Inflammatory macrophage treated with lipopolysaccharide for 4 hours (primary cell): ENCODE results near the gene MID1.
A peak's percentile ranks its signal among the peaks of the same experiment; 100 is the strongest.

Experiments used
- DNase-seq: peaks from one replicate; pipeline ENCODE4 v3.0.0-alpha.2; 2020

The MID1 gene

DNA sequence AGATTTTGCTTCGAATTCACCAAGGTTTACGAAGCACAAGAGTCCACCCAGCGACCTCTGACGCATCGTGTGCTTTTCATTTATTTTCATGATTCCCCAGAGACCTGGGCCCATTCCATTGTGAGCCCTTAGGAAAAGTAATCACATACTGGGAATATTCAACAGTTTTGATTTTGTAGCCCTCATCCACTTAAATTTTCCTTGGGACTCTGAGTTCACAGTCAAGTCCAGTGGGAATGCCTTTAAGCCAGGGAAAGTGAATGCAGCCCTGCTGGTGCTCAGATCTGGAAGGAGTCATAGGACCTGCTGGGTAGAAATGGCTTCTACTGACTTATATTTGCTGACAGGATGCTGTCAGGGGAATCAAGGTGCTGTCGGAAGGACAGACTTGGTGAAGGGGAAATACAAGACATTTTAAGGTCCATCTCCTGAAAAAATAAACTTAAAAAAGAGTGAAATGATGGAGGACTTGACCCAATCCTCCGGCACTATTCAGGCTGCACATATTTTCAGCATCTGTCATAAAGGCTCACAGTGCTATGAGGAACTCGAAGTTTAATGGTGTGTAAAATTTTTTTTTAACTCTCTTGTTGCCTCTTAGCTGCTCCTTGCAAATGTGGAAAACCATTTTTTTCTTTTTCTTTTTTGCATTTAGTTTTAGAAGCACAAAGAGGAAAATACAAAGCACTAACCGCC lies 204.9 kb downstream of the MID1 start:
- DNase-seq = no peak

DNA sequence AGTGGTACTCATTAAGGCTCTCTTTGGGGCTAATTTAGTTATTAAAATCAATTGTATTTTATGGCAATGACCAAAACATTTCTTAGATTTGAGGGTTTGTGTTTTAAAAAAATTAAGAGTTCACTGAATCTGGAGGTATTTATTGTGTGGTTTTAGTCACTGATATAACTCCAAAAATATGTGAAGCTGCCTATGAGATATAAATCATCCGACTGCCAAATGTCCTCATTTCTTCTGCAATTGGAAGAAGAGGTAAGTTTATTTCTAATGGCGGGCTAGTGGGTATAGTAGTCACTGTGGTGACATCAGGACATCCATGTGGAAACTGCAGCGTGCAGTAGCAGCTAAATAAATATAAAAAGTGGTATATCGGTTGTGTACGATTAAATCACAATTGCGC lies 205.5 kb downstream of the MID1 start:
- no peak for DNase-seq

DNA sequence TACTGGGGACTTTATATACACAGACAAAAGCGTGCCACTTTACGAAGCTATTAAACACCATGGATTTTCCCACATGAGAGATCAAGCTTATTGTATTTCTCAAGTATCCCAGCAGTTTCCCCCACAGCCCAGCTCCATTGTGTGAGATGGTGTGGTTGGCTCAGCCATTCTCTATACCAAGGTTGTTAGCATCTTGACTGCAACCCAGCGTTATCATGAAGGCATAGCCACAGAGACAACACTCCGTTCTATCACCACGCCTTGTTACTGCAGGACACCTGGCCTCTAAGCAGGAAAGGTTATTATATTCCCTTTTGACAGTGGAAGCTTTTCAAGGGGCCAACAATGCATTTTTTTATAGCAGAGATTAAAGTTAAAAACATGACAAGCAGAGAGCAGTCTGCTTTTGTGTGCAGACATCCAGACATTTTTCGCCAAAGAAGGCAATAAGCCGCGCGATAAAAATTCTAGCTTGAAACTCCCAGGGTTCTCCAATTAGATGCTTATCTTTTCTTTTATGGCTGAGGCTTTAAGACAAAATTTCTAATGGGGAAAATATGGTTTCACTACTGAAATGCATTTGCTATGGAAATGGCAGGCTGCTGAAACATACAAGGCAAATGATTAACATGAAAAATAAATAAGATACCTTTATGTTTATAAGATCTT lies 206.1 kb downstream of the MID1 start:
- no peak for DNase-seq

DNA sequence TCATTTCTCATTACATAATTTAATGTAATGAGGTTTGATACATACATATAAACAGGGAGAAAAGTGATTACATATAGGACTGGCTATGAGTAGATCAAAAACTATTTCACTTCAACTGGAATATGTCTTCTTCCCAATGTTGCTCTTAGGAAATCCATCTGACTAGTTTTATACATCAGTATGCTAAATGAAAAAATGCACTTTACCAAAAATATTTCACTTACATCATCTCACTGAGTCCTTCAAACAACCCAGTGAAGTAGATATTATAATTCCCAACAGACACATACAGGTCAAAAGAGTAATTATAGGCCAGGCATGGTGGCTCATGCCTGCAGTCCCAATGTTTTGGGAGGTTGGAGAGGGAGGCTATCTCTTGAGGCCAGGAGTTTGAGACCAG lies 215.9 kb downstream of the MID1 start:
- DNase-seq = no peak

DNA sequence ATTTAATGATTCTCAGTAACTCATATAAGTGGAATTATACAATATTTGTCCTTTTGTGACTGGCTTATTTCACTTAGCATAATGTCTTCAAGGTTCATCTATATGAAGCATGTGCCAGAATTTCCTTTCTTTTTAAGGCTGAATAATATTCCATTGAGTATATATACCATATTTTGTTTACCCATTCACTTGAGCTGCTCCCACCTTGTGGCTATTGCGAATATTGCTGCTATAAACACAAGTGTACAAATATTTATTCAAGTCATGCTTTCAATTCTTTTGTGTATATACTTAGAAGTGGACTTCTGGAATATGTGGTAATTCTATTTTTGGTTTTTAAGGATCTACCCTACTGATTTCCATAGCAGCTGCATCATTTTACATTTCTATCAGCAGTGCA lies 219.1 kb downstream of the MID1 start:
- no peak for DNase-seq

DNA sequence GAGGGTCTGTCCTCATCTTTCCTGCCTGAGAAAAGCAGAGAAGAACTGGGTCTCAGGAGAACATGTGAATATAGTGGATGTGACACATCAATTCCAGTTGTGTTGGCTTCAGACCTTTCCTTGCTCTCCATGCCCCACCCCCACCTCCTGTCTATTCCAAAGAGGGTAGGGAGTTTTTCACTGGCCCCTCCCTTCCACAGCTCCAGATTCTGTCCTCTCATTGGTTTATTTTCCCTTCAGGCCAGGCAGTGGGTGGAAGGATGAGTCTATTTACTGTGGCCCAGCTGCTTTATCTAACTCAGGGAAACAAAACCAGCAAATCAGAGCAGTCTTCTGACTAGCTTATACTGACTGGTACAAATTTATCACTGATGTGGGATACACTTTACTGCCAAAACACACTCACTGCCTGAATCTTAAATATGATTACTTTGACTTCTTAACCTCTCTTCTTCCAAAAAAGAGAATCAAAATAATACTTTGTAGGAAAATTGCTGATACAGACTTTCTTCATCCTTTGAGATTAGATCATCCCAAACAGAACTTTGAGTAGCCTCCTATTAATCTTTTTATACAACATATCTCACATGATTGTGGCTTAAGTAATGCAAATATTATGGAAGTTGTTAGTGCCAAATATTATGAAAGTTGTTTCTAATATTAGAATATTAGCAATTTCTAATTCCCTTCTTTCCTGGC lies 221.2 kb downstream of the MID1 start:
- DNase-seq = no peak

DNA sequence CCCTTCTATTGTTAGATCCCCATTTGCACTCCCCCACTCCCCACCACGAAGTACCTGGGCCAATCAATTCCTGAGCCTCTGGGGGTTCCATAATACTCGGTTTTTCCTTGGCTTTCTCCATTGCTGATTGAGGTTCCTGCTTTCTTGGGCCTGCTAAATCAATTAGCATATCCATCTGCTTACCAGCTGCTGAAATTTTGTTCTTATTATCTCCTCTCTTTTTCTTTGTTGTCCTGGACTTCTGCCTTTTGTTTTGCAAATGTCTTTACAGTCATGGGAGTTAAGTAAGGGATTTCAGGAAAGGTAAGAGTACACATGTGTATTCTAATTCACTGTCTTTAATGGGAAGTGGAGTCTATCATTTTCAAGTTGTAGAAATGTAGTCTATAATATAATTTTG lies 222.2 kb downstream of the MID1 start:
- no peak for DNase-seq

DNA sequence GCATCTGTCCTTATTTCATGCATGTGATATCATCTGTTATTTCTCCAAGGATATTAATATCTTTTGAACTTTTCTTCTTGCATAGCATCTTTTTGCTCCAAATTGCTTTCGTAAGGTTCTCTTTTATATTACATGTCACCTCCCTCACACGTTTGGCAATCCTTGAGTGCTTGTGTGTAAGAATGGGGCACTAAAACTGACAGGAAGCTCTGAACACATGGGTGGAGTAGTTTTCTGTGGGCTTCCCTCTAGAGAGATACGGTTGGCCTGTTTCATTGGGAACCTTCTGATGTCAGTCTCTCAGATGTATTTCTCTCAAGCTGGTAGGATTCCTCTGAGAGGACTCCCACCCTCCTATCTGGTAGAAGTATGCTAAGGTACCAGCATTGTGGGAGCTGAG lies 223.0 kb downstream of the MID1 start:
- DNase-seq = peak; percentile 1

DNA sequence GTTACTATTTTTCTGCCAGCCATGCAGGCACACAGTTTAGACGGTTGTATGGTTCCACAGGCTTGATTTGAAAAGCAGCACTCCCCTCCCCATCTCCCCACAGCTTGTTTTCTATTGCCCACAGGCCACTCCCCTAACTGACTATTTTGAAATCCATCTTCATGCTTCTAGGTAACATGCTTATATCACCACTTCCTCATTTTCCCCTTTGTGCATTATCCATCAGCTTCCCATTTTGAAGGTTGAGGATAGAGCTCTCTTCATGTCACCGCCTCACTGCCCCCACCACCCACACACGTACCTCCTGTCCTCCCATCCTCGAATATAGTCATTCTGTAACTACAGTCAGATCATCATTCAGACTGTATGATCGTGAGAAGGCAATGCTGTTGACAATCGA lies 224.7 kb downstream of the MID1 start:
- DNase-seq = no peak
